Muscle of arm (tissue), 12 donors: ENCODE data around the gene STON2. TPM values are rescaled to one million over a fixed set of nuclear protein-coding genes. Genes with fewer than 3 reads are reported as not detected.

Experiments used
- DNase-seq: peaks from one replicate; pipeline ENCODE4 v3.0.0-alpha.2; 2013
- polyA plus RNA-seq, 12 donors: library from polyadenylated mRNA; unstranded; fragments of 120-200 nt; gene quantifications; one replicate each; pipeline ENCODE4 v1.2.1, GENCODE V29; 2013; ENCODE audit not compliant: insufficient read length in 12 of 12

STON2 gene
- polyA plus RNA-seq, 12 donors: 9.7 to 25.4 (median 18.5) TPM; not detected in 1

- DNase-seq: peak; percentile 66
Observed at GRCh38 chr14:81423504-81423903, 23.4 kb upstream of the STON2 start.

- DNase-seq: no peak
Observed at GRCh38 chr14:81418057-81418790, 18.1 kb upstream of the STON2 start.

- DNase-seq: no peak
Observed at GRCh38 chr14:81416981-81417380, 16.9 kb upstream of the STON2 start.

GRCh38 chr14:81416194-81416952, 16.2 kb upstream of the STON2 start:
- DNase-seq: no peak

GRCh38 chr14:81415781-81416180, 15.7 kb upstream of the STON2 start:
- DNase-seq: no peak

- DNase-seq: no peak
Observed at GRCh38 chr14:81414123-81414522, 14.0 kb upstream of the STON2 start.

- DNase-seq: no peak
Observed at GRCh38 chr14:81412779-81413178, 12.7 kb upstream of the STON2 start.

- DNase-seq: no peak
Observed at GRCh38 chr14:81408595-81408994, 8.5 kb upstream of the STON2 start.

- DNase-seq: peak; percentile 31
Observed at GRCh38 chr14:81406863-81407262, 6.7 kb upstream of the STON2 start.

- DNase-seq: no peak
Observed at GRCh38 chr14:81402123-81402495, 2.0 kb upstream of the STON2 start.

- no peak for DNase-seq
Observed at GRCh38 chr14:81401420-81402122, 1.4 kb upstream of the STON2 start.

- DNase-seq: no peak
Observed at GRCh38 chr14:81400852-81401251, 728 bp upstream of the STON2 start.

- no peak for DNase-seq
Observed at GRCh38 chr14:81398196-81398891, 1.8 kb downstream of the STON2 start.

GRCh38 chr14:81396113-81396512, 4.0 kb downstream of the STON2 start:
- DNase-seq: no peak

- DNase-seq: no peak
Observed at GRCh38 chr14:81394739-81395138, 5.4 kb downstream of the STON2 start.

- DNase-seq: no peak
Observed at GRCh38 chr14:81392976-81393643, 7.0 kb downstream of the STON2 start.

GRCh38 chr14:81392052-81392451, 8.1 kb downstream of the STON2 start:
- no peak for DNase-seq

GRCh38 chr14:81390696-81391095, 9.4 kb downstream of the STON2 start:
- no peak for DNase-seq

- no peak for DNase-seq
Observed at GRCh38 chr14:81388336-81388735, 11.8 kb downstream of the STON2 start.

GRCh38 chr14:81386290-81386745, 13.8 kb downstream of the STON2 start:
- no peak for DNase-seq

GRCh38 chr14:81385886-81386285, 14.2 kb downstream of the STON2 start:
- no peak for DNase-seq
